Hepatocyte (in vitro differentiated cells): Measurements from ENCODE around the gene PRKAG2.

Source experiments
- CTCF ChIP-seq: fragments of 200-600 bp; sonication (generic); IDR thresholded peaks from 2 replicates; pipeline ENCODE4 v1.5.1; 2016; ENCODE audit warnings: antibody characterized with exemption, mild to moderate bottlenecking; ENCODE audit not compliant: poor library complexity
- EZH2 ChIP-seq: fragments of 200-600 bp; sonication (generic); IDR thresholded peaks from 2 replicates; pipeline ENCODE4 v1.6.1; 2016; ENCODE audit warnings: antibody characterized with exemption, mild to moderate bottlenecking, borderline replicate concordance
- EZH2phosphoT487 ChIP-seq: fragments of 200-600 bp; sonication (generic); IDR thresholded peaks from one replicate; pipeline ENCODE4 v1.6.1; 2018; ENCODE audit warnings: antibody characterized with exemption, mild to moderate bottlenecking, low read depth, moderate library complexity; ENCODE audit not compliant: unreplicated experiment, severe bottlenecking

- TF ChIP-seq CTCF (no peak), EZH2 (no peak), EZH2phosphoT487 (no peak)
These were observed 273.0 kb downstream of the PRKAG2 start for GRCh38 chr7:151603951-151604350.
